8988T (cell line): Measurements from ENCODE around the gene MMP2.

ENCODE experiments used
- DNase-seq: peaks from one replicate; pipeline ENCODE4 v3.0.0; 2011

MMP2 gene

DNA sequence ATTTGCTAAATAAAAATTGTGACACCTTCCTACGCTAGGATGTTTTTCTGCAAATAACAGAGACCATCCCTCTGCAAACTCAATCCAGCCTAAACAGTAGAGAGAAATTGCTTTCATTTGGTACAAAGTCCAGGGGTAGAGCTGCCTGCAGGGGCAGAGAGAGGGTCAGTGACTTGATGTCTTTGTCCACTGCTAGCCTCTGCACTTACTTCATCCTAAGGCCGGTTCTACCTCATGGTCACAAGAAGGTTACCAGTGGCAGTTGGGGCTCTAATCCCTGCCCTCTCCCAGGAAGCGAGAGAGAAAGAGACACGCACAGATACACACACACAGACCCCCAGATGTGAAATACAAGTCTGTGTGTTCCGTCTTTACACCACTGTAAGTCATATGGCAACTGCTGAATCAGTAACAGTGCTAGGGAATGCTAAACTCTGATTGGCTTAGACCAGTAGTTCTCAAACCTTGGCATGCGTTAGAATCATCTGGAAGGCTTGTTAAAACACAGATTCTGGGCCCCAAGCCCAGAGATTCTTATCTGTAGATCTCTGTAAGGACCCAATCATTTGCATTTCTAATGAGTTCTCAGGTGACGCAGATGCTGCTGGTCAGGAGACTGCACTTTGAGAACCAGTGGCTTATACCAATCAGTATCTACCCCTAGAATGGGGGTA lies 16.8 kb downstream of the MMP2 start:
- DNase-seq, result no peak

DNA sequence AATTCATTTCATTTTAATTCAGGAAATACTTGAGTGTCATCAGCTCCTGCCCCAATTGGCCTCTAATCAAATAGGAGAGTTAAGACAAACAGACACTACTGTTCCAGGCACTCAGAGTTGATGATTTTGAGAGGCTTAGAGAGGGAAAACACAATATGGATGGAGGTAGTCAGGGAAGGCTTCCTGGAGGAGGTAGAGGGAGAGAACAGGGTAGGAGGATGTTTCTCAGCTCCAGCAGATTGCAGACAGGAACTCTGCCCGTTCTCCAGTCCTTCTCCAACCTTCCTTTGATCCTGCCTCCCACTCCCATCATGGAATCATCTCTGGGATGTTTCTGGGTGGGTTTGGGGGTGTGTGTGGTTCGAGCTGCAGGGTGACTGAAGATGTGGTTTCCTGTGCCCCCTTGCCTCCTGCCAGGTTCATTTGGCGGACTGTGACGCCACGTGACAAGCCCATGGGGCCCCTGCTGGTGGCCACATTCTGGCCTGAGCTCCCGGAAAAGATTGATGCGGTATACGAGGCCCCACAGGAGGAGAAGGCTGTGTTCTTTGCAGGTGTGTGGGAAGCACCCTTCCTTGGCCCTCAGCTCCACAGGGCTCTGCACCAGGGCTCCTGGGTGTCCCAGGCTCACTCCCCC lies 17.6 kb downstream of the MMP2 start:
- peak; percentile 4 for DNase-seq

DNA sequence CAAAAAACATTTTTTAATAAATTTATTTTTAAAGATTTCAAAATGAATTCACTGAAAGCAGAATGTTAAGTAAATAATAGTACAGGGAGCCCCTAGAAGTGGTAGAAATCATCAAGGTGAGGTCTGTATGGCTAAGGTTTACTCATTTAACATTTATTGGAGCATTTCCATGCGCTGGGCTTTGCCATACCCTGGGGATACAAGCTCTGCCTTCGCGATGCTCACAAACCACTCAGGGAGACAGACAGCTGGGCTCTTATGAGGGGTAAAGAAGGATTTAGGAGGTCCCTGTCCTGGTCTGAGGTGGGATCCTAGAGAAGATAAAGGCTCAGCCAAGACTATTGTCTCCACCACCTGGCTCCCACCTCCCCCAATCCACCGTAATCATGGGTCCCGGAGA lies 18.6 kb downstream of the MMP2 start:
- DNase-seq, result no peak

DNA sequence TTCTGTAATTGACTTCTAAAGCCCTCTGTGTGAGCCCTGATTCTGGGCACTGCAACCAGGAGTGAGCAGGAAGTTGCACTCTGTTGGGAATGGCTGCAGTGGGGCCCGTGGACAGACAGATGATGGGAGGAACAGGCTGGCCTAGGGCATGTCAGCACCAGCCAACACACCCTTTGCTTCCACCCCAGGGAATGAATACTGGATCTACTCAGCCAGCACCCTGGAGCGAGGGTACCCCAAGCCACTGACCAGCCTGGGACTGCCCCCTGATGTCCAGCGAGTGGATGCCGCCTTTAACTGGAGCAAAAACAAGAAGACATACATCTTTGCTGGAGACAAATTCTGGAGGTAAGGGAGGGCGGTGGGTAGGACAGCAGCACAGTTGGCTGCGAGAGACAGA lies 19.1 kb downstream of the MMP2 start:
- DNase-seq, result peak; percentile 8

DNA sequence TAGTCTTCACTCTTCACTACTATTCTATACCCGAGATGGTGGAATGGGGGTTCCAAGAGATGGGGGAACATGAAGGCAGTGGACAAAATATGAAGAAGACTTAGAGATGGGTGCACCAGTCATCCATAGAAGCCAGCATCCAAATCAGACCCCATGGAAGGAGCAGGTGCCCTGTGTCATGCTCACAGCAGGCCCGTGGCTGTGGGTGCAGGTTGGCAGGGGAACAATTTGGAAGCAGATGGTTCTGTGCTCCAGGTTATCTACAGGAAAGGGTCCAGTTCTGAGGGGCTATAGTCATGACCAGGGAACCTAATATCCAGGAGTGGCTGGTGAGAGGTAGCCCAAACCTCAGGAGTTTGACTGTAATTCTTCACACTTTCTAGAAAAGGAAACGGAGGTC lies 20.3 kb downstream of the MMP2 start:
- peak; percentile 1 for DNase-seq

DNA sequence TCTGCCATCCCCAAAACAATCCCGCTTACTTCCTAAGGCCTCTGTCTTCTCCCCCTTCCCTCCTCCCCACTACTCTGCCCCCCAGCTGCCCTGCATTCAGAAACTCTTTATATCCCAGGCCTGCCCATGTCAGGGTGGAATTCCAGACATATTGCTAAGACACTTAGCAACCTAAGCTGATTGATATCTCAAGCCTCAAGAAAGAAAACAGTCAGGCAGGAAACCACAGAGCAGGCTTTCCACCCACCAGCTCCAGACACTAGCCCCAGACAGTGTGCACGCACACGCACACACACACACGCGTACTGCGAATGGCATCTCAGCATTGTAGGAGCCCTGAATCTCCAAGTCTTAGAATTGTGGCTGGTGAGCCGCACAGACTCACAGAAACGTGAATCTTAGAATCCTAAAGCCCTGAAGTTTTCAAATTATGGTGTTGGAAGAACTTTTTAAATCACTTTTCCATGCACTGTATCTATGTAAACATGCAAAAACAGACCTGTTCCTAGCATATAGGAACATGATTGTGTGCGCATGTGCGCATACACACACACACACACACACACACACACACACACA lies 21.0 kb downstream of the MMP2 start:
- DNase-seq, result peak; percentile 30

DNA sequence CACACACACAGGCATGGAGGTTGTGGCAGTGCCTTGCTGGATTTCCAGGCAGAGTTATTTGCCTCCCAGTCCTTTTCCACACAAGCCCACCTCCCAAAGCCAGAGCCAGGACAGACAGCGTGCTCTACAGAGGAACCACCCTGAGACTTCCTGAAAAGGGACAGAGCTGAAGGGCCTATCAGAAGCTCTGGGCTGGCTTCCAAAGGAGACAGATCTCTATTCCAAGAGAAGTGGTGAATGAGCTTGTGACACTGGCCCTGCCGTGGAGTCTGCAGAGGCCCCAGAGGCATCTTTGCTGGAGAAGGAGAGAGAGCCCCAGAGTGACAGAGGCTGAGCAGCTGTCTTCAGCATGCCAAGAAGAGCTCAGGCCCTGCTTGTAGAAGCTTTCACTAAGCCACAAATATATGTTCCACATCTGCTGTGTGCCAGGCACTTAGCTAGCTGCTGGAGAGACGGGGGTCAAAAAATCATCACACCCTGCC lies 21.6 kb downstream of the MMP2 start:
- peak; percentile 11 for DNase-seq

DNA sequence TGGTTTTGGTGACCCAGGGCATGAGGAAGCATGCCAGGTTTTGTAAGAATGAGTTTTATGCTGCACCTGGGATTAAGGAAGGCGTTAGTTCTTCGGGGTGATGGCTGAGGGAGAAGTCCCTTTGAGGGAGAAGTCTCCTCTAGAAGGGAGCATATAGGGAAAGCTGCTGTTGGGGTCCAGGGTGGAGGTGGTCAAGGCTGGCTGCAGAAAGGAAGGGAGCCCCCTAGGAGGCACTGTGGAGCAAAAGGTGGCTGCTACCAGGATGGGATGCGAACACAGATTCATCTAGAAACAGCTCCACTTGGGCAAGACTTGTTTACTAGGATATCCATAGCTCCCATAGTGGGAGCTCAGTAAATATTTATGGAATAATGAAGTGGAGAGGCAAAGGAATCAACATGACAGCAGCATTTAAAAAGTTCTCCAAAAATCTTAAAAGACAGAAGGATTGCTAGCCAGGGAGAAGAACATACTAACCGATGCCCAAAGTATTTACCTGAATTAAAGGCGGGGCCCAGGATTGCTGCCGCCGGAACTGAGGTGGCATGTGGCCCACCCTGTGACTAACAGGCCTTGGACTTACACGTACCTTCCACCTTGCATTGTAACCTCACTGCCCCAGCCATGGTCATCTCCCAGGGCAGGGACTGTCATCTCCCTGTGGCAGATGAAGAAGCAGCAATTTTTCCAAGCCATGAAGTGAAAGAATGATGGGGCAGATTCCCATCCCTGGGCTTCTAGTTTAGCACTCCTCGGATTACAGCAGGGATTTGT lies 22.7 kb downstream of the MMP2 start:
- DNase-seq, result peak; percentile 53

DNA sequence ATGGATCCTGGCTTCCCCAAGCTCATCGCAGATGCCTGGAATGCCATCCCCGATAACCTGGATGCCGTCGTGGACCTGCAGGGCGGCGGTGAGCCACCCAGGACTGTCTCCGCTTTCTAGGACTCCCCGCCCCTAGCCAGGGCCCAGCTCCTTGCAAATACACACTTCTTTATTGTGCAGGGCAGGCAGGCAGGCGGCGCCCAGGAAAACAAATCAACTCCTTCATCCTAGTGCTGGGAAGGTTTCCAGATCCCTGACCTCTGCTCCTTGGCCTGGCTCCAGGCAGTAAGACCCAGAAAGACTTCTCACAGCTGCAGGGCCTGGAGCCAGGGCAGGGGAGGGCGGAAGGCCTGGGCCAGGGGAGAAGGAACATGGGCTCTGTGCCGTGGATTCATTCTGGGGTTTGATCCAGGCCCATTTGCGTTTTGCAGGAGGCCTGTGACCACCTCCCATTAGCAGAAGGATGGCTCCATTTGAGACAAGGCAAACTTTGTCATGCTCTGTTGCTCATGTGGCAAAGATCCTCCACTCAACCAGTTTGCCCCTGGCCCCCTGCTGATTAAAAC lies 23.9 kb downstream of the MMP2 start:
- DNase-seq, result peak; percentile 7

DNA sequence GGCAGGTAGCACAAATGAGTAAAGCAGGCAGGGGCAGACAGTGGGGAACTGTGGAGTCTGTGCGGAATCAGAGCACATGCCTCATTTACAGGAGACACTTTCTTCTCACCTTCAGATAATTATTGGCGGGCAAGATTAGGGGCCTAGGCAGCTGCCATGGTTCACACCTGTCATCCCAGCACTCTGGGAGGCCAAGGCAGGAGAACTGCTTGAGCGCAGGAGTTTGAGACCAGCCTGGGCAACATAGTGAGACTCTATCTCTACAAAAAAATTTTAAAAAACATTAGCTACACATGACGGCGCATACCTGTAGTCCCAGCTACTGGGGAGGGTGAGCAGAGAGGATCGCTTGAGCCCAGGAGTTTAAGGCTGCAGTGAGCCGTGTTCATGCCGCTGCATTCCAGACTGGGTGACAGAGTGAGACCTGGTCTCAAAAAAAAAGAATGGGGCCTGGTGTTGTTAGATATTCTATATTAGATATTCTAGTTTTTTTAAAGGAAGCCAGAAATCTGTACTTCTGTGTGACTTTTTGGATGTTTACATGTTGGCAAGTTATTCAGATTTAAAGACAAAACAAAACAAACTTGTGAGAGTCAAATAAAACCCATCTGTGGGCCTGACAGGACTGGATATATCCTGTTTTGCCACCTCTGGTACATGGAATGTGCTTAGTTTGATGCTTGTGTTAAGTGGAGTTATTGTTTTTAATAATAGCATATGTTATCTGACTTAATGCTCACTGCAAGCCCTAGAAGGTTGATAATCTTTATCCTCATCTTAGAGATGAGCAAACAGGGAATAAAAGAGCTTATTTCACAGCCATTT lies 24.9 kb downstream of the MMP2 start:
- DNase-seq, result no peak

DNA sequence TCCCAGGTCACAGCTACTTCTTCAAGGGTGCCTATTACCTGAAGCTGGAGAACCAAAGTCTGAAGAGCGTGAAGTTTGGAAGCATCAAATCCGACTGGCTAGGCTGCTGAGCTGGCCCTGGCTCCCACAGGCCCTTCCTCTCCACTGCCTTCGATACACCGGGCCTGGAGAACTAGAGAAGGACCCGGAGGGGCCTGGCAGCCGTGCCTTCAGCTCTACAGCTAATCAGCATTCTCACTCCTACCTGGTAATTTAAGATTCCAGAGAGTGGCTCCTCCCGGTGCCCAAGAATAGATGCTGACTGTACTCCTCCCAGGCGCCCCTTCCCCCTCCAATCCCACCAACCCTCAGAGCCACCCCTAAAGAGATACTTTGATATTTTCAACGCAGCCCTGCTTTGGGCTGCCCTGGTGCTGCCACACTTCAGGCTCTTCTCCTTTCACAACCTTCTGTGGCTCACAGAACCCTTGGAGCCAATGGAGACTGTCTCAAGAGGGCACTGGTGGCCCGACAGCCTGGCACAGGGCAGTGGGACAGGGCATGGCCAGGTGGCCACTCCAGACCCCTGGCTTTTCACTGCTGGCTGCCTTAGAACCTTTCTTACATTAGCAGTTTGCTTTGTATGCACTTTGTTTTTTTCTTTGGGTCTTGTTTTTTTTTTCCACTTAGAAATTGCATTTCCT lies 26.5 kb downstream of the MMP2 start:
- DNase-seq, result peak; percentile 13

DNA sequence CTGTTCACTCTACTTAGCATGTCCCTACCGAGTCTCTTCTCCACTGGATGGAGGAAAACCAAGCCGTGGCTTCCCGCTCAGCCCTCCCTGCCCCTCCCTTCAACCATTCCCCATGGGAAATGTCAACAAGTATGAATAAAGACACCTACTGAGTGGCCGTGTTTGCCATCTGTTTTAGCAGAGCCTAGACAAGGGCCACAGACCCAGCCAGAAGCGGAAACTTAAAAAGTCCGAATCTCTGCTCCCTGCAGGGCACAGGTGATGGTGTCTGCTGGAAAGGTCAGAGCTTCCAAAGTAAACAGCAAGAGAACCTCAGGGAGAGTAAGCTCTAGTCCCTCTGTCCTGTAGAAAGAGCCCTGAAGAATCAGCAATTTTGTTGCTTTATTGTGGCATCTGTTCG lies 27.1 kb downstream of the MMP2 start:
- DNase-seq, result no peak

DNA sequence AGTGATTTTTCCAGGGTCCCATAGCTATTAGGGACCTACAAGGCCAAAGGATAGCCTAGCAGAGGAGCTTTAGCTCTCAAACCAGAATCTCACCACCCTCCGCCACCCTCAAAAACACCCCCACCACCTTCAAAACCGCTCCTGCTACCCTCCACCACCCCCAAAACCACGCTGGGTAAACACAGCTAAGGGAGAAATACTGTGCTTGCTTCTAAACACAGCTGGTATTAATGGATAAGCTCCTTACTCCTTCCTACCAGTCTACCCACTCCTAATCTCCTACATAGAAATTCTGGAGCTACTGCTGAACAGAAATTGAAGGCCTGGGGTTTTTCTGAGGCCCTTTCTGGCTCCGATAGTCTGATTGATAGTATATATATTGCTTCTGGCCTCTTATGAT lies 27.7 kb downstream of the MMP2 start:
- DNase-seq, result no peak

DNA sequence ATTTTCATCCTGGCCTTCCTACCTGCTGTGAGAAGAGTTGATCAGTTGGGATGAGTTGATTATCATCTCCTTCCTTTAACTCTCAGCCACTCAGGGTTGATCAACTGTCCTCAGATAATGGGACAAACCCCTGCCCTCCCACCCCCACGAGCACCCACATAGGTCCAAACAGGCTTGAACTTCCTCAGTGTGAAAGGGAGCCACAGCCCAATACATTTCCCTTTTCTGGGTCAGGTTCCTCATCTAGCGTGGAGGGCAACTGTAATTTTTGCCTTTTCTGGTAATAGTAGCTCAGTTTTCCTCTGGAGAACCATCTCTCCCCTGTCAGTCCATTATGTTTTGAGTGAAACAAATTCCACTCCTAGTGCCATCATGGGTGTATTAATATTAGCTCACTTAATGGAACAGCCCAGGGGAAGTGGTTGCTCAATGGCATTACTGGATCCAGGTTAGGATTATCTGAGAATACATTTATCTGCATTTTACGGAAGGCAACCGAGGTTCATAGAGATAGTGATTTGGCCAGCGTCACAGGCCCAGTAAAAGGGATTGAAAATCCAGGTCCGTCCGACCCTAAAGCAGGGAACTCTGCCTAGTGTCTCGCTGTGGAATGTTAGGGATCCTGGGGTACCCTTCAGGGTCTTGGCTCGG lies 29.4 kb downstream of the MMP2 start:
- peak; percentile 8 for DNase-seq

DNA sequence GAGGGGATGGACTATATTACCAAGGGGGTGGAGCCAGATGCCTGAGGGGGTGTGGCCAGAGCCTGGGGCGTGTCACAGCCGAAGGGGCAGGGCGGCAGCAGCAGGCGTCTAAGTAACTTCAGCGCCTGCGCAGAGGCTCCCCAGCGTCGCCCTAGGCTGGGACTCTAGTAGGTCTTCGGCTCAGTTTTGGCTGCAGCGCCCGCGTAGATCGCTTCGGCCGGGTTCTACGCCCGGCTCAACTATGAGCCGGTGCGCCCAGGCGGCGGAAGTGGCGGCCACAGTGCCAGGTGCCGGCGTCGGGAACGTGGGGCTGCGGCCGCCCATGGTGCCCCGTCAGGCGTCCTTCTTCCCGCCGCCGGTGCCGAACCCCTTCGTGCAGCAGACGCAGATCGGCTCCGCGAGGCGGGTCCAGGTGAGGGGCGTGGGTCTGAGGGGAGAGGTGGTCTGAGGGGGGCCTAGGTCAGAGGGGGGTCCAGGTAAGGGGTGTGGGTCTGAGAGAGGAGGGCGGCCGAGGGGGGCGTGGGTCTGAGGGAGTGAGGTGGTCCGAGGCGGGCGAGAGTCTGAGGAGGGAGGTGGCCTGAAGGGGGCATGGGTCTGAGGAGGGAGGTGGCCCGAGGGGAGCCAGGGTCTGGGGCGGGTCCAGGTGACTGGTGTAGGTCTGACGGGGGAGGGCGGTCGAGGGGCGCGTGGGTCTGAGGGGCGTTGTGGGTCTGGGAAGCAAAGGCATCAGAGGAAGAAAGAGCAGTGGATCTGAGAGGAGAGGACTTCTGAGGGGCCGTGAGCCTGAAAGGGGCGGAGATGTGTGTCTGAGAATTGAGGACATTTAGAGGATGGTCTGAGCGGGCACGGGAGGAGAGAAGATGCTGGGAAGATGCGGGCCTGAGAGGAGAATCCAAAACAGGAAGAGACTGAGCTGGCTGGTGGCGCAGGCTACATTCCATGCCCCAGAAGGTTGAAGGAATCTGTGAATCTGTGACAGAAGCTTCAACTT lies 30.2 kb downstream of the MMP2 start, which contains the start of gene LPCAT2:
Gene LPCAT2 (plus strand): TSS at position 132 of the 991 bp plus-strand sequence. CDS start 110 bp downstream, at position 242.
- peak; percentile 88 for DNase-seq

DNA sequence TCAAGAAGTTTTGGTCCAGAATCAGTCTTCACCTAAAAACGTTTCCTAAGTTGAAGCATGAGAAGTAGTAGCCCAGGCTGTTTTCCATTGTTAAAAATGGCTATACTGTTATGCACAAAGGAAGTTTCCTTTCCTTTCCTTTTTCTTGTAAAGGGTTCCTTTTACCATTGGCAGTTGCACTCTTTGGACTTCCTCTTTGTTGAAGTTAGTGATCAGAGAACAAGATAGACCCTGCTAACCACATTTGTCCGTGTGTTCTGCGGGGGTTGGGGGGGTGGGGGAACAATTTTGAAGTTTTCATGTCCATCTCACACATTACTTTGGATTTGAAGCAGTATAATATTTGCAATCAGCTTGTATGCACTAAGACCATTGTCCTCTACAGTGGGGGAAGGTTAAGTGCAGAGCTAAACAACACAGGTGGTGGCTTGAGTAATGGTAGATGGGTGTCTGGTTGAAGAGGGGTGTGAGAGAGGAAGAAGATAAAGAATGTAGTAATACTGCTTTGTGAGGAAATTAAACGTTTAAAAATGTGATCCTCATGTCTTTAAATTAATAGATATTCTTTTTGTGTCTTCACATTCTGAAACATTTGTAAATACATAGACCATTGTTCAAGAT lies 31.3 kb downstream of the MMP2 start:
- no peak for DNase-seq

DNA sequence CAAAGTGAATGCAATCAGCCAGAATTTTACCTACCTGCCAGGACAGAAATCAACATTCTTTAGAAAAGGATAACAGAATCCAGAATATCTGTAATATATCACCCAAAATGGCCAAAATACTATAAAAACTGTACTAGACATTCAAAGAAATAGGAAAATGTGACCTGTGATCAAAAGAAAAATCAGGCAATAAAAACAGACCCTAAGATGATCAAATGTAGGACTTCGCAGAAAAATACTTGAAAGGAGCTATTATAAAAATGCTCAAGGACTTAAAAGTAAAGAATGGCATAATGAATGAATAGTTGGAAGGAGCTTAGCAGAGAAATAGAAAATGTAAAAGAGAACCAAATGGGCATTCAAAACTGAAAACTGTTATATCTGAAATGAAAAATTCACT lies 33.9 kb downstream of the MMP2 start:
- DNase-seq, result no peak

DNA sequence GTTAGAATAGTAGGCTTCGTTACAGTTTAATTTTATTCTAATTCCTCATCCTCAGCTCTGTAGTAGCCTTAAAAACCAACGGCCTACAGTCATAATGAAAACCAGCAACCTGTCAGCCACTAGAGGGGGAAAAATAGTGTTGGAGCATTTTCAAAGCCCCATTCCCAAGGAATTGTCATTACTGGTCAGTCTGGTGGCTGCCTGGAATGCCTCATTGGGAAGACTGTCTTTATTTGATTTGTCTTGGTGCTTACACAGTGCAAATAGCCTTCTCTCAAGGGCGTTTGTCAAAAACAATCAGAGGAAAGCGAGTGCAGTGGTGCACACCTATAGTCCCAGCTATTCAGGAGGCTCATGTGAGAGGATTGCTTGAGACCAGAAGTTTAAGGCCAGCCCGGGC lies 34.6 kb downstream of the MMP2 start:
- DNase-seq, result no peak

DNA sequence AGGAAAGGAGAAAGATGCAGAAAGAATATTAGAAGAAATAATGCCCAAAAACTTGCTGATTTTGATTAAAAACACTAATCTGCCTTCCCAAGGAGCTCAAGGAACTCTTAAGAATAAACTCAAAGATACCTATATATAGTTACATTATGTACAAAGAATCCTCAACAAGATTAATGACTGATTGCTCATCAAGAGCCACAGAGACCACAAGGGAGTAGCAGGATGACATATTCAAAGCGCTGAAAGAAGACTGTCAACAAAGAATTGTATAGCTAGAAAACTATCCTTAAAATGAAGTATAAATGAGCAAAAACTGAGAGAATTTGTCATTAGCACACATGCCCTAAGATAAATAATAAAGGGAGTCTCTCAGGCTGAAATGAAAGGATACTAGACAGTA lies 36.1 kb downstream of the MMP2 start:
- DNase-seq, result no peak
